Loucy (cell line): Measurements from ENCODE around the gene INSYN2B.

Experiments
- CTCF ChIP-seq: fragments of 200-600 bp; sonication (generic); conservative IDR thresholded peaks from 2 replicates; pipeline ENCODE4 v1.5.1; 2014; ENCODE audit warnings: mild to moderate bottlenecking, antibody characterized with exemption, low read length
- EZH2phosphoT487 ChIP-seq: fragments of 200-600 bp; IDR thresholded peaks from 2 replicates; pipeline ENCODE4 v1.6.1; 2018; ENCODE audit warnings: antibody characterized with exemption, mild to moderate bottlenecking, moderate library complexity, borderline replicate concordance

- TF ChIP-seq CTCF (no peak), EZH2phosphoT487 (no peak)
Measured at GRCh38 chr5:169893010-169893409, 87.3 kb downstream of the INSYN2B start.
